Measurements from ENCODE around the gene TUBB4A. TPM values are rescaled to one million over a fixed set of nuclear protein-coding genes. Genes with fewer than 3 reads are reported as not detected.
A peak's percentile ranks its signal among the peaks of the same experiment; 100 is the strongest.

The TUBB4A gene
- total and polyA plus RNA-seq, 10 of the 15 experiments (the other 5 are each of a cell fraction or from before 2014, with no cell fraction given) = 0.29 to 22.4 (median 3.8) TPM

- peak; percentile 76 for TF ChIP-seq POLR2AphosphoS5 (IDR thresholded peaks at IDR 0.05; ENCODE audit: low read length)
- TF ChIP-seq SKIL (IDR thresholded peaks at IDR 0.05; ENCODE audit: low read depth, poor library complexity, severe bottlenecking) = peak; percentile 69
- no peak for TF ChIP-seq ZNF274 (IDR thresholded peaks at IDR 0.05; ENCODE audit: insufficient read depth, insufficient read length)
- TF ChIP-seq NR2C2 (IDR thresholded peaks at IDR 0.05; ENCODE audit: borderline replicate concordance, control insufficient read depth, insufficient read length, low read depth) = no peak
- TF ChIP-seq HDGF (IDR thresholded peaks at IDR 0.05) = peak; percentile 84
- peak; percentile 82 for TF ChIP-seq POLR2A (IDR thresholded peaks at IDR 0.05; ENCODE audit: low read depth, low read length)
- peak in 1 of 2 experiments; percentile 38; a peak in 2 of 4 replicates for TF ChIP-seq ETV6 (conservative IDR thresholded peaks at IDR 0.05 in 1 of 2, IDR thresholded peaks at IDR 0.05 in 1 of 2; ENCODE audit: borderline replicate concordance in 1 of 2, low read depth in 1 of 2)
- no peak for TF ChIP-seq WRNIP1 (IDR thresholded peaks at IDR 0.05; ENCODE audit: borderline replicate concordance, low read depth, low read length)
- TF ChIP-seq MEF2A (IDR thresholded peaks at IDR 0.05; ENCODE audit: insufficient read depth, low read depth, low read length) = 0 out of 2 replicates have a peak, but pooled peaks have one; percentile 3
- TF ChIP-seq IKZF1 (conservative IDR thresholded peaks at IDR 0.05) = peak; percentile 99
- TF ChIP-seq CREM (IDR thresholded peaks at IDR 0.05; ENCODE audit: low read depth) = peak; percentile 90
- TF ChIP-seq STAT3 (IDR thresholded peaks at IDR 0.05; ENCODE audit: low read depth, low read length) = no peak
- no peak for TF ChIP-seq CHD1 (IDR thresholded peaks at IDR 0.05; ENCODE audit: low read depth, low read length)
- TF ChIP-seq CTCF (IDR thresholded peaks at IDR 0.05 in 2 of 3, conservative IDR thresholded peaks at IDR 0.05 in 1 of 3; ENCODE audit: control insufficient read depth in 2 of 3, extremely low read depth in 1 of 3, insufficient read depth in 1 of 3, low read depth in 3 of 3, low read length in 3 of 3) = no peak
- no peak for TF ChIP-seq SUZ12 (IDR thresholded peaks at IDR 0.05; ENCODE audit: unreplicated experiment)
- no peak for TF ChIP-seq SREBF2 (IDR thresholded peaks at IDR 0.05; ENCODE audit: low read length)
- TF ChIP-seq EGR1 (IDR thresholded peaks at IDR 0.05; ENCODE audit: borderline replicate concordance in 1 of 2, low read depth in 2 of 2, low read length in 2 of 2) = peak in 1 of 2 experiments; percentile 26; a peak in 1 of 3 replicates
- TF ChIP-seq BACH1 (IDR thresholded peaks at IDR 0.05; ENCODE audit: borderline replicate concordance) = peak; percentile 66; the same call in 1 of the 2 replicates
- peak; percentile 93 for TF ChIP-seq POU2F2 (IDR thresholded peaks at IDR 0.05; ENCODE audit: borderline replicate concordance, low read depth, low read length)
- TF ChIP-seq SREBF1 (IDR thresholded peaks at IDR 0.05; ENCODE audit: low read length) = no peak
- peak; percentile 58 for TF ChIP-seq SP1 (IDR thresholded peaks at IDR 0.05; ENCODE audit: low read depth, low read length)
- TF ChIP-seq, protein P1, sequence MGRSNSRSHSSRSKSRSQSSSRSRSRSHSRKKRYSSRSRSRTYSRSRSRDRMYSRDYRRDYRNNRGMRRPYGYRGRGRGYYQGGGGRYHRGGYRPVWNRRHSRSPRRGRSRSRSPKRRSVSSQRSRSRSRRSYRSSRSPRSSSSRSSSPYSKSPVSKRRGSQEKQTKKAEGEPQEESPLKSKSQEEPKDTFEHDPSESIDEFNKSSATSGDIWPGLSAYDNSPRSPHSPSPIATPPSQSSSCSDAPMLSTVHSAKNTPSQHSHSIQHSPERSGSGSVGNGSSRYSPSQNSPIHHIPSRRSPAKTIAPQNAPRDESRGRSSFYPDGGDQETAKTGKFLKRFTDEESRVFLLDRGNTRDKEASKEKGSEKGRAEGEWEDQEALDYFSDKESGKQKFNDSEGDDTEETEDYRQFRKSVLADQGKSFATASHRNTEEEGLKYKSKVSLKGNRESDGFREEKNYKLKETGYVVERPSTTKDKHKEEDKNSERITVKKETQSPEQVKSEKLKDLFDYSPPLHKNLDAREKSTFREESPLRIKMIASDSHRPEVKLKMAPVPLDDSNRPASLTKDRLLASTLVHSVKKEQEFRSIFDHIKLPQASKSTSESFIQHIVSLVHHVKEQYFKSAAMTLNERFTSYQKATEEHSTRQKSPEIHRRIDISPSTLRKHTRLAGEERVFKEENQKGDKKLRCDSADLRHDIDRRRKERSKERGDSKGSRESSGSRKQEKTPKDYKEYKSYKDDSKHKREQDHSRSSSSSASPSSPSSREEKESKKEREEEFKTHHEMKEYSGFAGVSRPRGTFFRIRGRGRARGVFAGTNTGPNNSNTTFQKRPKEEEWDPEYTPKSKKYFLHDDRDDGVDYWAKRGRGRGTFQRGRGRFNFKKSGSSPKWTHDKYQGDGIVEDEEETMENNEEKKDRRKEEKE (IDR thresholded peaks at IDR 0.05) = no peak
- peak; percentile 85 to 86; a peak in 2 of 4 replicates for TF ChIP-seq EP300 (IDR thresholded peaks at IDR 0.05; ENCODE audit: borderline replicate concordance in 1 of 2, control insufficient read depth in 1 of 2, low read depth in 2 of 2, low read length in 2 of 2)
Measured at GRCh38 chr19:6521718-6522646, 19.9 kb upstream of the TUBB4A start (continued).

All from GM12878 (cell line).